ENCODE measurements around the gene SUDS3.
A peak's percentile ranks its signal among the peaks of the same experiment; 100 is the strongest.
"Not testable (repeated sequence)": the region's sequence is repeated elsewhere in the genome, so short reads cannot be mapped to it uniquely, and the experiment has no call there.

The SUDS3 gene

DNA sequence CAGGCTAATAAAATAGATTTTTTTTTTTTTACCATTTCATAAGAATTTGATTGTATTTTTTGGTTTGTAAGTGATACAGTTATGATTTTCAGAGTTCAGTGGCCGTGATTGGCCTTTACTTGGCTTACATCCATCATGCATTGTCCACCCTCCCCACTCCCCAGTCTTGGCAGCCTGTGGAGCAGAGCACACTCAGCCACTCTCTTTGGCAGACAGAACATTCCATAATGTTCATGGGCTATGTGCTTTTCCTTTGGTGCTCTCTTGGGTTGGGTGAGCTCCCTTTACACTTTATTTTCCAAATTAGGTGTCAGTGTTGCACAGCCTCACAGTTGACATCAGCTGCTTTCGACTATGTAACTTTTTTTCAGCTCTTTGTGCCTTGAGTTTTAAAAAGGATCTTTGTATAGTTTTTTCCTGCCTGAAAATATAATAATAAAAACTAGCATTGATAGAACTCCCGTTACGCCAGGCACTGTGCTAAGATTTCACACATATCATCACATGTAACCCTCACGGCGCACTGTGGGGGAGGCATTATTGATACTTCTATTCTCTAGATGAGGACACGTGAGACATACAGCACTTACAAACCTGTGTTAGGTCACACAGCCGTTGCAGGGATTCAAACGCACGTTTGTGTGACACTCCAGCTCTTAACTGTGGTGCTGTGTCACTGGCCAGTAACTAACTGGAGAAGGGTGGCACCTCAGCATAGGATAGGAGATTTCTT lies 21.5 kb downstream of the SUDS3 start:
- DNase-seq (ENCODE audit: low read depth), result no peak

DNA sequence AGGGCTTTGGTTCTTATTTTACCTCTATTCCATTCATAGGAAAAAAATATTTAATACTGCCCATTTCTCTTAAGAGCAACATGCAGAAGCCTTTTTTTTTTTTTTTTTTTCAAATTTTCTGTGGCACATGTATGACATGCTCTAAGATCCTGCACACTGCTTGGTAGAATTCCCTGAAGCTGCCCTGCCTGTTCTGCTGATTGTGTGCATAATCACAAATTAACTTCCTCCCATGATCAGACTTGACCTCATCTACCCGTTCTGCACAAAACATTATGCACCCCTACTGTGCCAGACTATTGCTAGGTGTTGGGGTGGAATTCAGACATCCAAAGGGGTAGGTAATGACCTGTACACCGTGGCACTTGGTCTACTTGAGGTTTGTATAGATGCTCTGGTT lies 22.2 kb downstream of the SUDS3 start:
- no peak for DNase-seq (ENCODE audit: low read depth)

DNA sequence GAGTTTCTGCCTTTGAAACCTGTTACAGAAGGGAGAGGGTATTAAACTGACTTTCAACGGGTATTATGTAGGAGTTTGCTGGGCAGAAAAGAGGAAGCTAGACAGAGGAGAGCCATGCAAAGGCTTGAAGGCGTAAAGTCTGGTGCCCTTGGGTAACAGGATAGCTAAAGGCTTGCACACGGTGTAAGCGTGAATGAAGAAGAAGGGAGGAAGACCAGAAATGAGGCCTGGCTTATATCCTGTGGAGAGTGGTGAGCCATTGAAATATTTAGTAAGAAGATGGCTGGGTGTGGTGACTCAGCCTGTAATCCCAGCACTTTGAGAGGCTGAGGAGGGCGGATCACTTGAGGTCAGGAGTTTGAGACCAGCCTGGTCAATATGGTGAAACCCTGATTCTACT lies 22.6 kb downstream of the SUDS3 start:
- no peak for DNase-seq (ENCODE audit: low read depth)

DNA sequence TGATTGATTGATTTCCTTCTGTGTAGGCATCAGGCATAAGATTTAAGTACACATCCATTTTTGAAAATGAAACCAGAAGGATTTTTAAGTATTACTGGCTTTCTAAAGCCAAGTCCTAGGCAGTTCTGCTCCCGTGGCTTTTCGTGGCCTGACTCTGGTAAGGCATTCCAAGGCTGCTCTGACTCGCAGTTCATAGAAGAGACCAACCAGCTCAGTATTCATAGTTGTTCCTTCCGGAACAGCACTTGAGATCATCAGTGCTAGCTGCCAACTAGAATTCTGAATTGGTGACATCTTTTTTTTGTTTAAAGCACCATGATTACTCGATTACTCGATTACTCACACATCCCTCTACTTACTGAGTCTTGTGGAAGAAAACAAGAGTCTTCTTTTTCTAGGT lies 25.9 kb downstream of the SUDS3 start:
- no peak for DNase-seq (ENCODE audit: low read depth)

DNA sequence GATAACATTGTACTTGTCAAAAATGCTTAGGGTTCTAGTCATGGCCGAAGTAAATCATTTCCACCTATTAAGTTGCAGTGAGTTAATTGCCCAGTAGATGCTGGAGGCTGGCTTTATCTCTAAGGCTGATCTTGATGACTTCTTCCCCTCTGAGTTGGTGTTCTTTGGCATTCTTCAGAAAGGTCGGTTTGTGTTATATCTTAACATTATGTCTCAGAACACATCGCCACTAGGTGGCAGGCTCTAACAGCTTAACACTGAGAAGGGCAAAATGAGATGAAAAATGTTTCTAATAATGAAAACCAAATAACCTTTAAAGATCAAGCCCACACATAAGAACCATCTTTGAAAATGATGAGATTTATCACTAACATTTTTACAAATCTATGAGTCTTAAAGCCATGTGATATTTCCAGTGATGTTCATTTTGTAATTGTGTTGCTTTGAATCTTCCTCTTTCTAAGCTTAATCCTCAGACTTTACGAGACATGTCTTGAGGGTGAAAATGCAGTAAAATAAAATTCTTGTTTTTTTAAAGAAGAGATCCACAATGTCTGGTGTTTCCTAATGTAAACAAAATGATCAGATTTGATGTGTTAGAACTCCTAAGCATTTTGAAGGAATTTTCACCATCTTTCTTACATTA lies 28.6 kb downstream of the SUDS3 start:
- peak; percentile 26 for DNase-seq (ENCODE audit: low read depth)

DNA sequence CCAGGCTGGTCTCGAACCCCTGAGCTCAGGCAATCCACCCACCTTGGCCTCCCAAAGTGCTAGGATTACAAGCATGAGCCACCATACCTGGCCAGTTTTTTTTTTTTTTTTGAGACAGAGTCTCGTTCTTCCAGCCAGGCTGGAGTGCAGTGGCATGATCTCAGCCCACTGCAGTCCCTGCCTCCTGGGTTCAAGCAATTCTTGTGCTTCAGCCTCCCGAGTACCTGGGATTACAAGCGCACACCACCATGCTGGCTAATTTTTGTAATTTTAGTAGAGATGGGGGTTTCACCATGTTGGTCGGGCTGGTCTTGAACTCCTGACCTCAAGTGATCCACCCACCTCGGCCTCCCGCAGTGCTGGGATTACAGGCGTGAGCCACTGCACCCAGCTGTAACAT lies 31.9 kb downstream of the SUDS3 start:
- DNase-seq (ENCODE audit: low read depth), result not testable (repeated sequence)

DNA sequence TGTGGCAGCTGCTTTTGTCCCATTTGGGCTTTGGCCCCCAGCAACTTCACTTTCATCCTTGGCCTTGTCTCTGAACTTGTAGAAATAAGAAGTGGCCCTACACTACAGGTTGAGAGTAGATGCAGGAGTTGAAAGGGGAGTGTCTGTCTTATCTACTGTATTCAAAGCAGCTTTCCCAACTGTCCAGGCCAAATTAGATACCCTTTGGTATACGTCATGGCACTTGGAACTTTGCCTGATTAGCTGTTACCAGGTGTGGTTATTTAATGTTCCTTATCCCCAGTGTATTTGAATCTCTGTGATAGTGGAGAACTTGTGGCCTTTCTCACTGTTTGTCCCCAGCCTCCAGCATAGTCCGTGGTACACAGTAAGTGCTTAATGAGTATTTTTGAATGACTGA lies 33.5 kb downstream of the SUDS3 start:
- no peak for DNase-seq (ENCODE audit: low read depth)

DNA sequence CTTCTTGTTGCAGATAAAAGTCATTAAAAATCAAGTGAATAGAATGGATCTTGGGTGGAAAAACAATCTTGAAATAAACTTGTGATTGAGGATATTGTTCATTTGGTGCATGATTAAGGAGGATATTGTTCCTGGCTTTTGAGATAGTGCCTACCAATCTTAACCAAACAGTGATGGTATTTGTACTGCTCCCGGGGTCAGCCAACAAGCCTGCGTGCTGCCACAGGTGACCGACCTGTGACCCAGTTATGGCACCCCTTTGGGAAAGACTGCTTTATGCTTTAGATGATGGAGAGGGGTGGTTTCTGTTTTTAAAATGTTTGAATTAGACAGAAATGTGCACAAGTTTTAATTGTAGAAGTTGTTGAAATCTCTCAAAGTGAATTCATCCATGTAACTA lies 41.6 kb downstream of the SUDS3 start:
- DNase-seq (ENCODE audit: low read depth), result no peak

DNA sequence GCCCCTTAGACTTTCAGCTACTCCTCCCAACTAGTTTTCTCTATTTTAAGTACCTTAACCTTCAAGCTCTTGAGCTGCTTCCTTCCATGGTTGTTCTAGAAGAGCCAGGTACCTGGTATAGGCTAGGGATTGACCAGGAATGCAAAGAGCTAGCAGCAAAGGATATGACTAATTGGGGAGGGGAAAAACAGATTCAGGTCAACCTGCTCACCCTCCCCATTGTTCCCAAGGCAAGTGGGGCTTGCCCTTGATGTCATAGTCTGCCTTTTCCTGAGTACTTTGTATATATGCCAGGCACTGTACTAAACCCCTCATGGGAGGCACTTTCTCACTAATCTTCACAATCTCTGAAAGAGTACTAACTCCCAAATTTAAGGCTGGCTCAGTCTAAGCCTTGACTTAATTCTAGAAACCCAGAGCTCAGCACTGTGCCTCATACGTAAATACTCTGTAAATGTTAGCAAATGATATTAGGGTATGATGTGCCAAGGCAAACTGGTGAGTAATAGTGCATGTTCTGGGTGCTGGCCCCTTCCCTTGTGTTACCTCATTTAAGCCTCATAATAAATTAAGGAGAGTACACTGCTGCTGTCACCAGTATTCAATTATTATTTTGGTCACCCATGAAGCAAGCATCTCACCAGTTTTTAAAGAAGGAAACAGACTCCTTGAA lies 42.2 kb downstream of the SUDS3 start:
- DNase-seq (ENCODE audit: low read depth), result no peak

DNA sequence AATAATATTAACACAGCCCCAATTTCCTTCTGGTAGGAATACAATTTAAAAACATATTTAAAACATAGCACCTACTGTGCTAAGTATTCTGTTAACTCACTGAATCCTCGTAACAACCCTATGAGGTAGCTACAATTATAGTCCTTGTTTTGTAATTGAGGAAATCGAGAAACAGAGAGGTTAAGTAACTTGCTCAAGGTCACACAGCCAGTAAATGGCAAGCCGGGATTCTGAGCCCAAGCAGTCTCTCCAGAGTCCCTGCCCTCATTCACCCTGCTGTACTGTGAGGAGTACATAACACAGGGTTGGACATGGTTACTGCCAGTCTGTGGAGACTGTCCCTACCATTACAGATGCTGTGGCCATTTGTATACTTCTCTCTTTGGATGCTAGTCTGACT lies 44.3 kb downstream of the SUDS3 start:
- DNase-seq (ENCODE audit: low read depth), result no peak

DNA sequence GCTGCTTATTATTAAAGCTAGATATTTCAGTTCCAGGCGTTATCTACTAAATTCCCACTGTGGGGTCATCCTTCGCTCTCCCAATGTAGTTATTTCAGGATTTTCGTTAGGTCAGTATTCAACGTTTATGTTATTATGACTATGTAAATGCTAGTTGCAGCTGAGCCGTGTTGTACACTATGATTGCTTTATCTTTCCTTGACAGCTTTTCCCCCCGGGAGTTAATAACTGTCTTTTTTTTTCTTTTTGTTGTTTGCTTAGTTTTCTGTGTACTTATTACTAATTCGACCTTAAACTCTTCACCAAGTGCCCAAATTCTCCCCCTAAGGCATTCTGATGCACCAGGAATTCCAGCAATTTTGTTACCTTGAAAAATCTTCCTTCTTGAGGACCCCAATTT lies 48.5 kb downstream of the SUDS3 start:
- no peak for DNase-seq (ENCODE audit: low read depth)

DNA sequence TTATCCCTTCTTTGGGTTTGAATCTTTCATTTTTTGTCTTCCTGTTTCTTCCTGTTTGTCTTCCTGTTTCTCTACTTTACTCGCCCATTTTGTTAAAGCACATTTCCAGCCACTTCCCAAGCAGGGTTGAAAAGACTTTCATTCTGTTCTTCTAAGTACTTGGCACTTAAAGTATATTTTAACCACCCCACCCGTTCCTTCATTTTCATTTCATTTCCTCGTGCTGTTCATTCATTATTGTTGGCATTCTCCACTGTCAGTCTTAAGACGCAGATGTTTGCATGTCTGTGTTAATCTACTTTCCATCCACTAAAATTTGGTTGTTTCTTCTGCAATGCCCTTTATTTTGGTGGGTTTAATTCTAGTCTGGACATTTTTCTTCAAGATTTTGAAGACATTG lies 49.0 kb downstream of the SUDS3 start:
- no peak for DNase-seq (ENCODE audit: low read depth)

DNA sequence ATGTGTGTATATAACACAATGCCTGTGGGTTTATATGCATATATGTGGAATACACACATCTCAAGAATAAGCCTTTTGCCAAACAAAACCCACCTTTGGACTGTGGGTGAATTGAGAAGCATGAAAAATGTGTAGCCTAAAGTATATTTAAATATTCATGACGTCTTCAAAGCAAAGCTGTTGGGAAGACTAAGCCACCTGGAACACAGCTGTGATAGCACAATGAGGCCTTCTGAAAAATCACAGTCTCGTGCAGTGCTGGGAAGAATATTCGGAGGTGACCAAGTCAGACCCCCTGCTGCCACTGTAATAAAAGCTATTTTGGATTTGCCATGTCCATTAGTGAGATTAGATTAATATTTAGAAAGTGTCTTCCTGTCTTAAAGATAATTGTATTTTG lies 51.5 kb downstream of the SUDS3 start:
- no peak for DNase-seq (ENCODE audit: low read depth)

DNA sequence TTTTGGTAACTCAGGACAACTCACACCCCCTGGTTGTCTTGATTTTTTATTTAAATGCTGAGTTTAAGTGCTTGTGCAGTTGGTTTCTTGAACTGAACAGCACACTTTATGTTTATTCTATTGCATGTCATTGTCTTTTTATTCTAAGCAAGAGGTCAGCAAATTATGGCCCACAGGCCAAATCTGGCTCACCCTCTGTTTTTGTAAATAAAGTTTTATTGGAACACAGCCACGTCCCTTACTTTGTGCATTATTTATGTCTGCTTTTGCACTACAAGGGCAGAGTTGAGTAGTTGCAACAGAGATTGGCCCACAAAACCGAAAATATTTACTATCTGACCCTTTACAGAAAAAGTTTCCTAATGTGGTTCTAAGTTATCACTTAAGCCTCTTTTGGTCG lies 52.3 kb downstream of the SUDS3 start:
- DNase-seq (ENCODE audit: low read depth), result no peak

DNA sequence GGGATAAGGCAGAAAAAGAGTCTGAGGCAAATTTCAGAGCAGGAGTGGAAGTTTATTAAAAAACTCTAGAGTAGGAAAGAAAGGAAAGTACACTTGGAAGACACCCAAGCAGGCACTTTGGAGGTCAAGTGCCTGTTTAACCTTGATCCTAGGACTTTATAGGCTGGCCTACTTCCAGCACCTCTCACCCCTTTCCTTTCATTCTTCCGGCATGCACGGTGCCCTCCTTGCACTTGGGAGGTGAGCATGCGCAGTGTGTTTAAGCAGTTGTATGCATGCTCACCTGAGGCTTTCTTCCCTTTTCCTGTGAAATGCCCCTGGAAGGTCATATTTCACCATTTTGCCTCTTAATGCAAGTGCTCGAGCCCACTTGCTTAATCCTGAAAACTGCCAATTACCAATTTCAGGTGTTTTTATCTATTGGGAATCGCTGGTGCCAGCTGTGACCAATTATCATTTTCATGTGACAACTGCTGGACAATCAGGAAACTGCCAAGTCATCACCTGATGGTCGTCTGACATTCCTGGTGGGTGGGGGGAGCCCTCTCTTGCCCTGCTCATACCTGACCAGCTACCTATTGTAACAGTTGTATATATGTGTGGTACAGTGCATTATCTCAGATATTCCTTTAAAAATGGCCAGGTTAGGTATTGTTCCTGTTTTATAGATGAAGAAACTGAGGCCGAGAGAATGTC lies 53.5 kb downstream of the SUDS3 start:
- DNase-seq (ENCODE audit: low read depth), result no peak

DNA sequence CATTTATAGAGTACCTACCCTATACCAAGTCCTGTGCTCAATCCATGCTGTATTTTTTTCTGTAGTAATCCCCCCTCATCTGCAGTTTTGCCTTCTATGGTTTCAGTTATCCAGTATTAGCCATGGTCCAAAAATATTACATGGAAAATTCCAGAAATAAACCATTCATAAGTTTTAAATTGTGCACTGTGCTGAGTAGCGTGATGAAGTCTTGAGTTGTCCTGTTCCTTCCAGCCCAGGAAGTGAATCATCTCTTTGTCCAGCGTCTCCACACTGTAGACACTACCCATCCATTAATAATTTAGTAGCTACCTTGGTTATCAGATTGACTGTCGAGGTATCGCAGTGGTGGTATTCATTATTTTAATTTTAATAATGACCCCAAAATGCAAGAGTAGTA lies 54.2 kb downstream of the SUDS3 start:
- no peak for DNase-seq (ENCODE audit: low read depth)

DNA sequence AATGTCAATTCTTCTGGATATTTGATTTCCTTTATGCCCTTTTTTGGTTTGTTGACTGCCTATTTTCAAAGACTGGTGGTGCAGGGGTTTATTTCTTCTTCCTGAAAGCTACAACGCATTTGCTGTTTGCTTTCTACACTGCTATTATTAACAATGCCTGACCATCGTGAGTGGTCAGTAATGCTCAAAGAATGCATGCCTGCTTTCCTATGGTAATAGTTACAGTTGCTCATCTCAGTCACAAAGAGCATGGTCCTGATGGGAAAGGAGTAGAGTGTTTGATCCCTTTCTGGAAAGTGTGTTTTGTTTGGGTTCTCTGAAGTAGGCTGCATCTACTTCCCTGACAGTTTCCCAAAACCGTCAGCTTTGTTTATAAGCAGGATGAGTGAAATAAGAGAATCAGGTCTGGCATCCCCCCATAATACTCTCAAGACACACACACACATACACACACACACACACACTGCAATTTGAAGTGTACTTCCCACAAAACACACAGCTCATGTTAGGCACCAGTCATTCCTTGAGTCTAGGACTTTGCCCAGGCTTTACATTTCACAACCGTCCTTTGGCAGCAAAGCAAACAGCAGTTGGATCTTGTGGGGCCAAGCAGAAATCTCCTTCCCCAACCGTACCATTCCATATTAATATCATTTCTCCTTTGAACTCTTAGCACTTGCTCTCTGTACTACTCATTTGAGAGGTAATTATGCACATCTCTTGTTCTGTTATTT lies 56.6 kb downstream of the SUDS3 start:
- no peak for DNase-seq (ENCODE audit: low read depth)

DNA sequence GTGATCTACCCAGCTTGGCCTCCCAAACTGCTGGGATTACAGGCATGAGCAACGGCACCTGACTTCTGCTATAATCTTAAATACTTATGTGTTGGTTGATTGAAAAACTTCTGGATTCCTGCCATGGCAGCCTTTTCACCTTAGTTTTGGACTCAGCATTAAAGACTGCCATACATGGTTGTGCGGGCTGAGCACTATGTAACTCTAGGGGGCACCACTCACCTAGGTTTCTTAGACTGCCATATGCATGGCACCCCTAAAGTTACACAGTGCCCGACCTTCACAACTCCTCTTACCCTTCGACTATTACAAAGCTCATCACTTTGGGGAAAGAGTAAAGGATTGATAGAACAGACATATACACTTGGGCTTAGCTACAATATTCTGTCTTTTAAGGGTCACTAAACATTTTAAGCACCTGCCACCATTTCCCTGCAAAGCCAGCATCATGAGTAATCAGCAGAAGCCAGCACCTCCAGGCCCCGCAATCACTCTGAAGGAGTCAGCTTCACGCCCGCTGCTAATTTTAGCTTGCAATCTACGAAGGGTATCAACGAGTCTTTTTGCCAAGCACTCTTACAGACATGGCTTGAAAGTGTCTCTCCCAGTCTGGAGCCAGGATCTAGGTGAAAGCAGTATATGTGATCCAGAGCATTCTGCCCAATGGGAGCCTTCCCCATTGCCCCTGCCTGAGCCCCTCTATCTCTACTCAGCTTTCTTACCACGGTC lies 59.8 kb downstream of the SUDS3 start:
- DNase-seq (ENCODE audit: low read depth), result no peak

DNA sequence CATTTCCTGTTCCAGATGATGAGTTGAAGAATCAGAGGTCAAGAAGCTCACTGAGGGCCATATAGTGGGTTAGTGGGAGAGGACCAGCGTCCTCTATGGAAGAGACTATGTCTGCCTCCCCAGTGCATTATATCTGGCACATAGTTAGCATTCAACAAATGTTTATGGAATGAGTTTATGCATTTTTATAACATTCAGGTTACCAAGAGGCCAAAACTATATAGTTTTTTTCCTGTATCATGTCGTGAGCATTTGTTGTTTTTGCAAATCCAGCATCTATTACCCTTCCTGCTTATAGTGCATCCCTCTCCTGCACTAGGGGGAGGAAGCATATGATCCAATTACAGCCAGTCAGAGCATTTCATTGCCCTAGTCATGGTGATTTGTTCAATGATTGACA lies 60.6 kb downstream of the SUDS3 start:
- no peak for DNase-seq (ENCODE audit: low read depth)

DNA sequence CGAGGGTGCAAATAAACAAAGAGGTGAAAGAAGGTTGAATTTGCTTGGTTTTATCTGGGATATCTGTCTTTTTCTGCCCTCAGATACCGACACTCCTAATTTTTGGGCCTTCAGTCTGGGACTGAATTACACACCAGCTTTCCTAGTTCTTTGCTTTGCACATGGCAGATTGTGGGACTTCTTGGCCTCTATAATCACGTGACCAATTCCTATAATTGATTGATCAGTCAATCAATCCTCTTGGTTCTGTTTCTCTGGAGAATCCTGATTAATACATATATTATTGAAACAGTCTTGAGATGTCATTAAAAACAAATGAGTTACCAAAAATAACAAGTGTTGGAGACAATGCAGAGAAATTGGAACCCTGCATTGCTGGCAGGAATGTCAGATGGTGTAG lies 62.7 kb downstream of the SUDS3 start:
- DNase-seq (ENCODE audit: low read depth), result no peak

DNA sequence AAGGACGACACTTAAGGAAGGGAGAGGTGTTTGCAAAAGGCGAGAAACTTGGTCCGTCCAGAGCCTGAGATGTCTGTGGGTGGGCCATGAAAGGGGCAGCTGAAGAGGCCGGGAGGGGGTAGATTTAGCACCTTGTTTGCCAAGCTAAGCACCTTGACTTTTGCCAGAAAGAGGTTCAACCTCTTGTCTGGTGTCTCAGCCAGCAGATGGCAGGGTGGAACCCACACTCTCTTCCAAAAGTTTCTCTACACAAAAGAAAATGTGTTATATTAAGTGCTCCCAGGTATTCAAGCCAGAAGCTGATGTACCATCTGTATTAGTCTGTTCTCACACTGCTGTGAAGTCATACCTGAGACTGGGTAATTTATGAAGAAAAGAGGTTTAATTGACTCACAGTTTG lies 69.9 kb downstream of the SUDS3 start:
- DNase-seq (ENCODE audit: low read depth), result no peak

DNA sequence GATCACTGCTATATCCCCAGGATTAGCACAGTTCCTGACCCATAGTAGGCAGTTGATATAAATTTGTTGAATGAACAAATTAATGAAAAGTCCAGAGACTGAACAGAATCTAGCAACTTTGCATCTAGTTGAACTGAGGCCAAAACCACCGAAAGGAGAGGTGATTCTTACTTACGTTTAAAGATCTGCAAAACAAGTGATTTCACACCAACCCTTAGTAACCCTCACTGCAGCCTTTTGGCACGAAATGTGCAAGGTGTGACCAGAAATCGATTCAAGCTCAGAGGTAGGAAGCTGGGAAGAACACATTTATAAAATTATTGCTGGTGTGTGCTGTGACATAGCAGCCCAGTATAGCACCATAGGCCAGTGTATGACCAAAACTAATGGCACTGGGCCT lies 70.8 kb downstream of the SUDS3 start:
- DNase-seq (ENCODE audit: low read depth), result no peak
